ENCODE results near the gene ZNF426. TPM values are rescaled to one million over a fixed set of nuclear protein-coding genes. Genes with fewer than 3 reads are reported as not detected.

Gene ZNF426
- total RNA-seq, 1 donor from 2014 or later = 24.5 TPM

- Mint-ChIP-seq H3K4me3 (no peak overlapping the region), H3K36me3 (ENCODE audit: low read depth) (peaks cover 11% of the 10 kb centered on the region), H3K4me1 (no peaks in the 10 kb centered on the region), H3K27me3 (ENCODE audit: low read depth) (no peaks in the 10 kb centered on the region), H3K27ac (ENCODE audit: unreplicated experiment) (no peak overlapping the region), H3K9me3 (peaks cover 25% of the 10 kb centered on the region)
- TF ChIP-seq CTCF (conservative IDR thresholded peaks at IDR 0.05) = no peak
- DNase-seq (ENCODE audit: low read depth, low spot score) = no peak
Measured at GRCh38 chr19:9474975-9475374, 63.5 kb downstream of the ZNF426 start.

Other genes with a start within 250 kb of the ZNF426 start
- 6.7 and 7.3 TPM in 2 replicates for gene ZNF699, start 228.8 kb downstream of the ZNF426 start, total RNA-seq
- 24.0 and 26.5 TPM in 2 replicates for gene ZNF559, start 214.5 kb downstream of the ZNF426 start, total RNA-seq
- 8.0 and 9.6 TPM in 2 replicates for gene ZNF177, start 175.6 kb downstream of the ZNF426 start, total RNA-seq
- gene ZNF266, start 103.1 kb downstream of the ZNF426 start, total RNA-seq = 25.8 and 27.5 TPM in 2 replicates
- 0.12 TPM in 1 of 2 replicates, not detected in the other for gene ZNF560, start 40.0 kb downstream of the ZNF426 start, total RNA-seq
- gene ZNF121, start 45.9 kb upstream of the ZNF426 start, total RNA-seq = 71.1 and 78.7 TPM in 2 replicates
- gene ZNF561, start 82.6 kb upstream of the ZNF426 start, total RNA-seq = 57.7 and 63.9 TPM in 2 replicates
- 23.3 and 25.8 TPM in 2 replicates for gene ZNF562, start 136.5 kb upstream of the ZNF426 start, total RNA-seq
- 7.6 and 11.0 TPM in 2 replicates for gene ZNF846, start 230.1 kb upstream of the ZNF426 start, total RNA-seq

Data from neural crest cell (in vitro differentiated cells).